Left lung (tissue), 10 donors: ENCODE data around the gene PFKP. TPM values are rescaled to one million over a fixed set of nuclear protein-coding genes. Genes with fewer than 3 reads are reported as not detected.
"Not testable (repeated sequence)": the region's sequence is repeated elsewhere in the genome, so short reads cannot be mapped to it uniquely, and the experiment has no call there.

ENCODE experiments used
- ATAC-seq: fragments of 200-7000 bp; cut with Tn5 transposase; one replicate; pipeline ENCODE4 v1.9.1; 2020; ENCODE audit warnings: moderate library complexity
- DNase-seq, 4 donors: peaks; one replicate each; pipeline ENCODE4 v3.0.0-alpha.2; 2013 to 2020
- H3K27ac ChIP-seq, 2 donors: fragments of 200-600 bp; sonication (generic) in 1 of 2; one replicate each; pipeline versions ENCODE4 v1.5.0 to v1.8.0; 2020 to 2021
- H3K27me3 ChIP-seq, 2 donors: fragments of 200-600 bp; sonication (generic) in 1 of 2; one replicate each; pipeline versions ENCODE4 v1.5.0 to v1.8.0; 2020 to 2021
- H3K36me3 ChIP-seq, 2 donors: fragments of 200-600 bp; sonication (generic) in 1 of 2; one replicate each; pipeline versions ENCODE4 v1.5.0 to v1.8.0; 2020 to 2021
- H3K4me1 ChIP-seq, 2 donors: fragments of 200-600 bp; one replicate each; pipeline ENCODE4 v1.8.0; 2021
- H3K4me3 ChIP-seq, 2 donors: fragments of 200-600 bp; sonication (generic) in 1 of 2; one replicate each; pipeline versions ENCODE4 v1.5.0 to v1.8.0; 2020 to 2021; ENCODE audit warnings: mild to moderate bottlenecking in 1 of 2
- H3K9me3 ChIP-seq, 2 donors: fragments of 200-600 bp; sonication (generic) in 1 of 2; one replicate each; pipeline versions ENCODE4 v1.5.0 to v1.8.0; 2020 to 2021
- intact Hi-C, 2 donors: fragments of 100-400 bp; cut with DNase I; formaldehyde crosslinking; loops; one replicate each; pipeline versions ENCODE4 v1.11.2 to v1.14.2; 2022
- polyA plus RNA-seq, 6 donors: library from polyadenylated mRNA; unstranded; fragments of 120-200 nt; gene quantifications; one replicate each; pipeline ENCODE4 v1.2.1, GENCODE V29; 2013; ENCODE audit not compliant: insufficient read length in 6 of 6
- total RNA-seq, 2 donors: library from RNA; stranded (reverse); fragmentation: NEBNext Ultra II Directional; extraction: Animal tissue kit (Norgen Biotek cat#: 25700); gene quantifications; one replicate each; pipeline ENCODE4 v1.2.1, GENCODE V29; 2021
- TF ChIP-seq, protein P1 (sequence below), 2 donors: fragments of 200-600 bp; sonication (generic) in 1 of 2; IDR thresholded peaks; one replicate each; pipeline versions ENCODE4 v1.5.0 to v1.8.0; 2021; ENCODE audit warnings: antibody characterized with exemption in 2 of 2
- donor health status: DM: no; HTN: yes; CAD: no.
- donor health status: DM: no; HTN: no; CAD: no.

The PFKP gene
- total and polyA plus RNA-seq, 8 donors: 7.4 to 70.0 (median 11.2) TPM

DNA sequence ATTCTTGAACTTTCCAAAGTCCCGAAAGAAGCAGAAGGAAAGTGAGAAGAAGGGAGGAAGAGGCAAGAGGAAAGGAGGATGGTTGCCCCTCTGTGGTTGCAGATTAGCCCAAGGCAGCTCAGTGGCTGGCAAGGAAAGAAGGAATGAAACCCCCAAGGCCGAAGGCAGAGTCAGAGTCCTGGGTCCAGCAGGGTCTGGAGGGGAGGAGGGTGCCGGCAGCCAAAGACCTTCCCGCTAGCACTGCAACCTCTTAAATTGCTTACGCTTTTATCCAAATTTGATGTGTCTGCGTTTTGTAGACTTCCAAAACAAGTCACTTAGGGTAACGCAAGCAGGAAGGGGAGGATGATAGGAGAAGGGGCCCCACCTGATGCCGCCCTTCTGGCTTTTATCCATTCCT is 7.4 kb upstream of the PFKP start:
- no peaks in the 10 kb centered on the region for H3K27me3 ChIP-seq
- ATAC-seq (no peak), DNase-seq (no peak)
- intact Hi-C loops: no loop called here
- H3K4me1 ChIP-seq: no peaks in the 10 kb centered on the region
- H3K9me3 ChIP-seq: no peaks in the 10 kb centered on the region
- H3K4me3 ChIP-seq: no peak overlapping the region
- no peak overlapping the region for H3K27ac ChIP-seq
- TF ChIP-seq, protein P1, sequence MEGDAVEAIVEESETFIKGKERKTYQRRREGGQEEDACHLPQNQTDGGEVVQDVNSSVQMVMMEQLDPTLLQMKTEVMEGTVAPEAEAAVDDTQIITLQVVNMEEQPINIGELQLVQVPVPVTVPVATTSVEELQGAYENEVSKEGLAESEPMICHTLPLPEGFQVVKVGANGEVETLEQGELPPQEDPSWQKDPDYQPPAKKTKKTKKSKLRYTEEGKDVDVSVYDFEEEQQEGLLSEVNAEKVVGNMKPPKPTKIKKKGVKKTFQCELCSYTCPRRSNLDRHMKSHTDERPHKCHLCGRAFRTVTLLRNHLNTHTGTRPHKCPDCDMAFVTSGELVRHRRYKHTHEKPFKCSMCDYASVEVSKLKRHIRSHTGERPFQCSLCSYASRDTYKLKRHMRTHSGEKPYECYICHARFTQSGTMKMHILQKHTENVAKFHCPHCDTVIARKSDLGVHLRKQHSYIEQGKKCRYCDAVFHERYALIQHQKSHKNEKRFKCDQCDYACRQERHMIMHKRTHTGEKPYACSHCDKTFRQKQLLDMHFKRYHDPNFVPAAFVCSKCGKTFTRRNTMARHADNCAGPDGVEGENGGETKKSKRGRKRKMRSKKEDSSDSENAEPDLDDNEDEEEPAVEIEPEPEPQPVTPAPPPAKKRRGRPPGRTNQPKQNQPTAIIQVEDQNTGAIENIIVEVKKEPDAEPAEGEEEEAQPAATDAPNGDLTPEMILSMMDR (IDR thresholded peaks at IDR 0.05): no peak
- no peaks in the 10 kb centered on the region for H3K36me3 ChIP-seq

DNA sequence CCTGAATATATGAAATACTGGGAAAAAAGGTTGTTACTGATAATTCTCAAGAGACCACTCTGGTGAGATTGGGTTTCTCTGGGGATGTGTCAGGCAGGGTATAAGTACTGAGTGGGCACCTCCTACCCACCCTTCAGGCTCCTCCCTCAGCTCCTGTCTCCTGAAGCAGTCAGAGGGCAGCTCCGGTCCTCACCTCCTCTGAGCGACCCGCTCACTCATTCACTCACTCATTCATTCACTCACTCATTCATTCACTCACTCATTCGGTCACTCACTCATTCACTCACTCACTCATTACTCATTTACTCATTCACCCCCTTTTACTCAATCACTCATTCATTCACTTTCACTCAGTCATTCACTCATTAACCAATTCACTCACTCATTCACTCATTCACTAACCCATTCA is 6.9 kb upstream of the PFKP start:
- TF ChIP-seq, protein P1 (IDR thresholded peaks at IDR 0.05): no peak
- no peak for ATAC-seq
- Histone ChIP-seq H3K9me3 (no peaks in the 10 kb centered on the region), H3K4me3 (no peak overlapping the region), H3K36me3 (no peaks in the 10 kb centered on the region), H3K27ac (no peak overlapping the region), H3K4me1 (no peaks in the 10 kb centered on the region), H3K27me3 (peaks cover 0 to 3% of the 10 kb centered on the region in 2 donors)
- DNase-seq: no peak
- intact Hi-C loops: no loop called here

DNA sequence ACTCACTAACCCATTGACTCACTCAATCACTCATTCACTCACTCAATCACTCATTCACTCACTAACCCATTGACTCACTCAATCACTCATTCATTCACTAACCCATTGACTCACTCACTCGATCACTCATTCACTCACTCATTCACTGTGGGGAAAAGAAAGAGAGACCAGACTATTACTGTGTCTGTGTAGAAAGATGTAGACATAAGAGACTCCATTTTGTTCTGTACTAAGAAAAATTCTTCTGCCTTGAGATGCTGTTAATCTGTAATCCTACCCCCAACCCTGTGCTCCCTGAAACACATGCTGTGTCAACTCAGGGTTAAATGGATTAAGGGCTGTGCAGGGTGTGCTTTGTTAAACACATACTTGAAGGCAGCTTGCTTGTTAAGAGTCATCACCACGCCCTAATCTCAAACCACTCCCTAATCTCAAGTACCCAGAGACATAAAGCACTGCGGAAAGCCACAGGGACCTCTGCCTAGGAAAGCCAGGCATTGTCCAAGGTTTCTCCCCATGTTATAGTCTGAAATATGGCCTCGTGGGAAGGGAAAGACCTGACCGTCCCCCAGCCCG is 5.9 kb upstream of the PFKP start:
- intact Hi-C loops, H3K9me3 ChIP-seq, DNase-seq, H3K36me3 ChIP-seq, ATAC-seq, H3K4me3 ChIP-seq, H3K4me1 ChIP-seq, H3K27ac ChIP-seq: not testable (repeated sequence)
- peaks cover 0 to 13% of the 10 kb centered on the region in 2 donors for H3K27me3 ChIP-seq

DNA sequence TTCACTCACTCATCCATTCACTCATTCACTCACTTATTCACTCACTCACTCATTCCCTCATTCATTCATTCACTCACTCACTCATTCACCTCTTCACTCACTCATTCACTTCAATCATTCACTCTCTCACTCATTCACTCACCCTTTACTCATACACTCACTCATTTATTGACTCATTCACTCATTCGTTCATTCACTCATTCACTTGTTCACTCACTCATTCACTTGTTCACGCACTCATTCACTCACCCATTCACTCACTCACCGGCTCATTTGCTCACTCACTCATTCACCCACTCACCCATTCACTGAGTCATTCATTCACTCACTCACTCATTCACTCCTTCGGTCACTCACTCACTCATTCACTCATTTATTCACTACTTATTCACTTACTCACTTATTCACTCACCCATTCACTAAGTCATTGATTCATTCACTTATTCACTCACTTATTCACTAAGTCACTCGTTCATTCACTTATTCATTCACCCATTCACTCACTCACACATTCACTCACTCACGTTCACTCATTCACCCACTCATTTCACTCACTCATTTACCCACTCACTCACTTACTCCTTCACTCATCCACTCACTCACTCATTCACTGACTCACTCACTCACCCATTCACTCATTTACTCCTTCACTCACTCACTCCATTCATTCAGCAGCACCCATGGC is 4.7 kb upstream of the PFKP start:
- no peaks in the 10 kb centered on the region for H3K9me3 ChIP-seq
- no peak overlapping the region for H3K27ac ChIP-seq
- DNase-seq: no peak
- H3K4me3 ChIP-seq: no peak overlapping the region
- peaks cover 0 to 25% of the 10 kb centered on the region in 2 donors for H3K27me3 ChIP-seq
- ATAC-seq: no peak
- no peaks in the 10 kb centered on the region for H3K36me3 ChIP-seq
- TF ChIP-seq, protein P1 (IDR thresholded peaks at IDR 0.05): no peak
- intact Hi-C loops: no loop called here
- H3K4me1 ChIP-seq: peaks cover 8 to 13% of the 10 kb centered on the region in 2 donors

DNA sequence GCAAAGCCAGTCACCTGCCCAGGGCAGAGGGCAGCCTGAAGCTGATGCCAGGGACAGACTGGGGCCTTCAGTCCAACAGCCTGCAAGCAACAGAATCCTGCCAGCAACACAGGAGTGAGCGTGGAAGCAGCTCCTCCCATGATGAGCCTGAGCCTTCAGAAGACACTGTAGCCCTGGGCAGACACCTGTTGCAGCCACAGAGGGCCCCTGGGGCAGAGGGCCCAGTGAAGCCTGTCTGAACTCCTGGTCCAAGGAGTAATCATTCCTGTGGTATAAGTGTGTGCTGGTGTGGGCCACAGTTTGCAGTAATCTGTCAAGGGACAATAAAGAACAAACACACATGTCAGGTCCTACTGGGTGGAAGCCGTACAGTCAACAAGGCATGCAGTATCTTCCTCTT is 2.9 kb upstream of the PFKP start:
- TF ChIP-seq, protein P1 (IDR thresholded peaks at IDR 0.05): no peak
- no peaks in the 10 kb centered on the region for H3K9me3 ChIP-seq
- no peak for ATAC-seq

More for the DNA sequence above, 2.9 kb upstream of the PFKP start:
- intact Hi-C loops: no loop called here
- no peak overlapping the region for H3K4me3 ChIP-seq
- H3K36me3 ChIP-seq: no peaks in the 10 kb centered on the region
- DNase-seq: no peak
- H3K27me3 ChIP-seq: peaks cover 0 to 43% of the 10 kb centered on the region in 2 donors
- peaks cover 12 to 21% of the 10 kb centered on the region in 2 donors for H3K4me1 ChIP-seq
- H3K27ac ChIP-seq: no peak overlapping the region
